Endothelial cell of umbilical vein (primary cell): Measurements from ENCODE around the gene CACNA1C. TPM values are rescaled to one million over a fixed set of nuclear protein-coding genes. Genes with fewer than 3 reads are reported as not detected.

Experiments
- BruUV-seq: library from RNA; stranded (reverse); fragments of 400-500 nt; replicated peaks from 2 replicates; lab custom pipeline; 2021; lab: Mats Ljungman, UMichigan
- CTCF ChIA-PET: fragments of 300-600, 350-600 bp; sonication (Branson Sonifier 250); formaldehyde crosslinking; loops from one replicate; lab custom pipeline; 2021; ENCODE audit warnings: antibody characterized with exemption, inconsistent platforms; lab: Charles Lee
- POLR2A ChIA-PET: fragments of 300-600, 350-600 bp; sonication (Branson Sonifier 250); formaldehyde crosslinking; loops from one replicate; lab custom pipeline; 2021; ENCODE audit warnings: antibody characterized with exemption, inconsistent platforms; lab: Charles Lee
- DNase-seq: peaks from one replicate; pipeline ENCODE4 v3.0.0-alpha.2; 2011; ENCODE audit warnings: low read depth, low spot score
- FAIRE-seq: peaks from 2 replicates; lab custom pipeline; 2011; peaks lifted over from hg19 to GRCh38; lab: Jason Lieb, UNC
- H2AFZ ChIP-seq: 2 replicates; pipeline ENCODE4 v1.6.0; 2012; ENCODE audit warnings: low read depth, low read length, control low read depth, inconsistent platforms
- H3K27ac ChIP-seq: 2 replicates; pipeline ENCODE4 v1.5.1; 2011; ENCODE audit warnings: low read depth, mild to moderate bottlenecking, control low read depth, low read length, moderate library complexity; ENCODE audit not compliant: insufficient read depth
- H3K27me3 ChIP-seq, 2 experiments: 2 replicates each; pipeline versions ENCODE4 v1.6.0 to v1.6.1; 2011; ENCODE audit warnings: low read length in 2 of 2, mixed read lengths in 1 of 2; ENCODE audit not compliant: control insufficient read depth in 2 of 2, insufficient read depth in 2 of 2
- H3K36me3 ChIP-seq, 2 experiments: 2 replicates in 1 of 2; 3 replicates in 1 of 2; pipeline ENCODE4 v1.5.1; 2011; ENCODE audit warnings: low read length in 2 of 2, mild to moderate bottlenecking in 1 of 2, moderate library complexity in 1 of 2; ENCODE audit not compliant: control insufficient read depth in 2 of 2, insufficient read depth in 2 of 2; ENCODE audit errors: extremely low read depth in 1 of 2
- H3K4me1 ChIP-seq: 3 replicates; pipeline ENCODE4 v1.5.1; 2011; ENCODE audit warnings: mild to moderate bottlenecking, low read length; ENCODE audit not compliant: control insufficient read depth, insufficient read depth; ENCODE audit errors: extremely low read depth
- H3K4me2 ChIP-seq: 2 replicates; pipeline ENCODE4 v1.6.1; 2011; ENCODE audit warnings: low read length, control low read depth, mixed read lengths; ENCODE audit not compliant: insufficient read depth
- H3K4me3 ChIP-seq, 3 experiments: fragments of 200-600 bp in 1 of 3; sonication (generic), shearing (Covaris generic) in 1 of 3; replicated peaks in 1 of 3; 2 replicates each; pipeline ENCODE4 v1.5.1; 2011 to 2016; ENCODE audit warnings: control low read depth in 3 of 3, low read length in 3 of 3, mild to moderate bottlenecking in 2 of 3, inconsistent platforms in 1 of 3, low read depth in 1 of 3, moderate library complexity in 1 of 3; ENCODE audit not compliant: insufficient read depth in 1 of 3
- H3K79me2 ChIP-seq: 2 replicates; pipeline ENCODE4 v1.6.0; 2012; ENCODE audit warnings: low read length, inconsistent platforms; ENCODE audit not compliant: control insufficient read depth, insufficient read depth
- H3K9ac ChIP-seq: replicated peaks from 2 replicates; pipeline ENCODE3; 2011; ENCODE audit warnings: low read length, control low read depth; ENCODE audit not compliant: insufficient read depth; ENCODE audit errors: extremely low read depth
- H3K9me1 ChIP-seq: replicated peaks from 3 replicates; pipeline ENCODE4 v1.6.0; 2011; ENCODE audit warnings: mild to moderate bottlenecking, low read length; ENCODE audit not compliant: control insufficient read depth, insufficient read depth; ENCODE audit errors: extremely low read depth
- H3K9me3 ChIP-seq: replicated peaks from 2 replicates; pipeline ENCODE4 v1.5.1; 2012; ENCODE audit warnings: low read length, inconsistent platforms; ENCODE audit not compliant: control insufficient read depth, insufficient read depth
- H4K20me1 ChIP-seq: replicated peaks from 2 replicates; pipeline ENCODE3; 2011; ENCODE audit warnings: mild to moderate bottlenecking, low read length; ENCODE audit not compliant: control insufficient read depth, insufficient read depth; ENCODE audit errors: extremely low read depth
- CTCF ChIP-seq, 2 donors: IDR thresholded peaks; 1 replicate in 1 of 2; 2 replicates in 1 of 2; pipeline ENCODE4 v1.5.1; 2011; ENCODE audit warnings: low read length in 2 of 2, mild to moderate bottlenecking in 2 of 2, moderate library complexity in 2 of 2, control low read depth in 1 of 2, inconsistent platforms in 1 of 2, low read depth in 1 of 2; ENCODE audit not compliant: insufficient read depth in 1 of 2; ENCODE audit errors: extremely low read depth in 1 of 2
- EZH2 ChIP-seq: IDR thresholded peaks from 2 replicates; pipeline ENCODE4 v1.6.1; 2012; ENCODE audit warnings: borderline replicate concordance, low read depth, mild to moderate bottlenecking, moderate library complexity, low read length, inconsistent platforms; ENCODE audit not compliant: severe bottlenecking
- FOS ChIP-seq: IDR thresholded peaks from 2 replicates; pipeline ENCODE4 v1.6.1; 2011; ENCODE audit warnings: mild to moderate bottlenecking, low read length, moderate library complexity, borderline replicate concordance; ENCODE audit not compliant: insufficient read depth
- GATA2 ChIP-seq: IDR thresholded peaks from 2 replicates; pipeline ENCODE4 v1.7.0; 2011; ENCODE audit warnings: low read depth, mild to moderate bottlenecking, moderate library complexity, mixed read lengths, low read length; ENCODE audit not compliant: insufficient read length, insufficient read depth
- JUN ChIP-seq: IDR thresholded peaks from 2 replicates; pipeline ENCODE4 v1.6.1; 2011; ENCODE audit warnings: borderline replicate concordance, low read depth; ENCODE audit not compliant: insufficient read length, insufficient read depth
- MAX ChIP-seq: IDR thresholded peaks from 2 replicates; pipeline ENCODE4 v1.6.1; 2011; ENCODE audit not compliant: insufficient read depth, insufficient read length
- MYC ChIP-seq: IDR thresholded peaks from one replicate; pipeline ENCODE4 v1.6.1; 2011; ENCODE audit warnings: mild to moderate bottlenecking, low read depth, low read length
- POLR2A ChIP-seq: IDR thresholded peaks from 2 replicates; pipeline ENCODE4 v1.6.1; 2012; ENCODE audit warnings: low read depth, mild to moderate bottlenecking, control low read depth, low read length
- POLR2AphosphoS5 ChIP-seq: IDR thresholded peaks from 2 replicates; pipeline ENCODE4 v1.6.1; 2012; ENCODE audit warnings: low read depth, mild to moderate bottlenecking, control low read depth, low read length, moderate library complexity; ENCODE audit not compliant: insufficient read depth
- dilution Hi-C: fragments of 300-500 bp; cut with MboI; formaldehyde crosslinking; loops from one replicate; pipeline ENCODE4 v1.15.0; 2019; ENCODE audit warnings: low sequenced_read_pairs; ENCODE audit not compliant: extremely low pct_ligation_motif_present
- intact Hi-C: fragments of 100-400 bp; cut with micrococcal nuclease; formaldehyde crosslinking; loops from one replicate; pipeline ENCODE4 v1.10.0; 2022
- polyA plus RNA-seq, 4 experiments: library from polyadenylated mRNA; depleted of rRNA in 3 of 4; stranded (reverse) in 3 of 4; unstranded in 1 of 4; fragments of >200 nt; gene quantifications; 2 replicates each; pipeline versions ENCODE4 v1.2.1 to v1.2.3, GENCODE V29; 2011 to 2012; ENCODE audit warnings: missing spikeins in 1 of 4
- total RNA-seq: library from RNA; stranded (reverse); gene quantifications from 2 replicates; pipeline ENCODE4 v1.2.3, GENCODE V29; 2021

The CACNA1C gene
- total and polyA plus RNA-seq, 2 donors (not counting 3 experiments of a cell fraction or from before 2014, with no cell fraction given) = not detected

- Histone ChIP-seq H3K4me2 (no peak overlapping the region), H3K9ac (no peak overlapping the region), H3K36me3 (no peaks in the 10 kb centered on the region), H2AFZ (no peak overlapping the region), H4K20me1 (no peaks in the 10 kb centered on the region), H3K27ac (no peak overlapping the region), H3K4me3 (no peak overlapping the region), H3K4me1 (no peaks in the 10 kb centered on the region), H3K9me1 (no peaks in the 10 kb centered on the region), H3K9me3 (no peaks in the 10 kb centered on the region), H3K79me2 (no peaks in the 10 kb centered on the region), H3K27me3 (peaks cover 2 to 5% of the 10 kb centered on the region in 2 experiments)
- intact Hi-C loops = loop anchor here (10.0 kb wide), 1 partner anchor 227 kb away; the partner anchor contains the start of gene CACNA1C
- BruUV-seq = no TSS peak
- dilution Hi-C loops = no loop called here
- TF ChIP-seq MAX (no peak), POLR2AphosphoS5 (no peak), GATA2 (no peak), MYC (no peak), JUN (no peak), CTCF (IDR thresholded peaks at IDR 0.05; ENCODE audit: extremely low read depth in 1 of 2, insufficient read depth in 1 of 2, low read depth in 1 of 2, low read length in 2 of 2) (no peak), POLR2A (no peak), FOS (no peak), EZH2 (no peak)
- FAIRE-seq = no peak
- no peak for DNase-seq
- CTCF ChIA-PET = interaction anchor here (0.7 kb wide), 1 partner anchor 9 kb away, joined by 3 read pairs; no protein-coding TSS in a partner anchor
- POLR2A ChIA-PET = no interaction called here
Observed at GRCh38 chr12:2281446-2281845, 228.7 kb downstream of the CACNA1C start.
